ENCODE results near the gene CHCHD5.

- TF ChIP-seq, protein P1, sequence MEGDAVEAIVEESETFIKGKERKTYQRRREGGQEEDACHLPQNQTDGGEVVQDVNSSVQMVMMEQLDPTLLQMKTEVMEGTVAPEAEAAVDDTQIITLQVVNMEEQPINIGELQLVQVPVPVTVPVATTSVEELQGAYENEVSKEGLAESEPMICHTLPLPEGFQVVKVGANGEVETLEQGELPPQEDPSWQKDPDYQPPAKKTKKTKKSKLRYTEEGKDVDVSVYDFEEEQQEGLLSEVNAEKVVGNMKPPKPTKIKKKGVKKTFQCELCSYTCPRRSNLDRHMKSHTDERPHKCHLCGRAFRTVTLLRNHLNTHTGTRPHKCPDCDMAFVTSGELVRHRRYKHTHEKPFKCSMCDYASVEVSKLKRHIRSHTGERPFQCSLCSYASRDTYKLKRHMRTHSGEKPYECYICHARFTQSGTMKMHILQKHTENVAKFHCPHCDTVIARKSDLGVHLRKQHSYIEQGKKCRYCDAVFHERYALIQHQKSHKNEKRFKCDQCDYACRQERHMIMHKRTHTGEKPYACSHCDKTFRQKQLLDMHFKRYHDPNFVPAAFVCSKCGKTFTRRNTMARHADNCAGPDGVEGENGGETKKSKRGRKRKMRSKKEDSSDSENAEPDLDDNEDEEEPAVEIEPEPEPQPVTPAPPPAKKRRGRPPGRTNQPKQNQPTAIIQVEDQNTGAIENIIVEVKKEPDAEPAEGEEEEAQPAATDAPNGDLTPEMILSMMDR (IDR thresholded peaks at IDR 0.05) = no peak
- no peak for TF ChIP-seq POLR2A (IDR thresholded peaks at IDR 0.05)
- no peak for TF ChIP-seq EP300 (IDR thresholded peaks at IDR 0.05)
Observed at GRCh38 chr2:112580084-112580483, 4.3 kb upstream of the CHCHD5 start.
